ENCODE data around the gene ANKRD9. TPM values are rescaled to one million over a fixed set of nuclear protein-coding genes. Genes with fewer than 3 reads are reported as not detected.

Gene ANKRD9
- total and polyA plus RNA-seq, 2 of the 13 experiments (the other 11 are each of a cell fraction or from before 2014, with no cell fraction given), result 10.0 to 15.0 TPM

- Histone ChIP-seq H3K27me3 (ENCODE audit: control insufficient read depth in 1 of 2, insufficient read depth in 2 of 2, low read length in 2 of 2) (no peaks in the 10 kb centered on the region; a peak in 1 of 5 replicates), H4K20me1 (ENCODE audit: insufficient read depth, low read length) (no peaks in the 10 kb centered on the region), H3K4me2 (ENCODE audit: low read depth, low read length) (no peak overlapping the region), H2AFZ (ENCODE audit: low read length) (no peak overlapping the region), H3K4me3 (replicated peaks in 1 of 3; ENCODE audit: insufficient read depth in 1 of 3, low read depth in 2 of 3, low read length in 3 of 3) (no peak overlapping the region), H3K9ac (ENCODE audit: insufficient read depth, low read depth, low read length) (no peak overlapping the region), H3K4me1 (ENCODE audit: insufficient read depth, low read length) (peaks cover 26% of the 10 kb centered on the region), H3K79me2 (ENCODE audit: insufficient read depth, low read length) (no peaks in the 10 kb centered on the region), H3K9me3 (ENCODE audit: low read length) (no peaks in the 10 kb centered on the region), H3K36me3 (replicated peaks in 1 of 2; ENCODE audit: control insufficient read depth in 1 of 2, insufficient read depth in 2 of 2, low read length in 2 of 2) (no peaks in the 10 kb centered on the region), H3K27ac (ENCODE audit: extremely low read length, insufficient read depth, low read length) (no peak overlapping the region)
- intact Hi-C loops (cut with micrococcal nuclease; ENCODE audit: unreplicated experiment), result no loop called here
- ChIA-PET POLR2A (no interaction called here), CTCF (ENCODE audit: low intra/inter-chr PET ratio, low total read pairs) (no interaction called here)
- DNase-seq (ENCODE audit: low spot score) (no peak), FAIRE-seq (no peak), ATAC-seq (no peak)
- WGBS (ENCODE audit: low lambda C conversion rate), result 100% methylated on average over 4 of the region's 14 CpGs
- BruUV-seq (replicated peaks), result no TSS peak
- in situ Hi-C loops (cut with HindIII; ENCODE audit: extremely low pct_ligation_motif_present, low pct_unique_long_range_greater_than_20kb), result no loop called here
- TF ChIP-seq ZNF431 (CRISPR knock-in tag; IDR thresholded peaks at IDR 0.05; ENCODE audit: borderline replicate concordance, low read depth) (no peak), ZNF350 (CRISPR knock-in tag; IDR thresholded peaks at IDR 0.05; ENCODE audit: borderline replicate concordance, low read depth) (no peak), ZNF260 (CRISPR knock-in tag; IDR thresholded peaks at IDR 0.05; ENCODE audit: borderline replicate concordance, low read depth) (no peak), ZFP36 (IDR thresholded peaks at IDR 0.05; ENCODE audit: borderline replicate concordance, low read depth, low read length, partially characterized antibody) (no peak), ZNF691 (CRISPR knock-in tag; IDR thresholded peaks at IDR 0.05; ENCODE audit: borderline replicate concordance, low read depth) (no peak), HNF1A (IDR thresholded peaks at IDR 0.05; ENCODE audit: low read depth) (no peak), HNF1A (CRISPR knock-in tag; IDR thresholded peaks at IDR 0.05; ENCODE audit: borderline replicate concordance) (0 out of 2 replicates have a peak, but pooled peaks have one; percentile 23), AGO2 (optimal IDR thresholded peaks at IDR 0.05; ENCODE audit: low read depth, low read length) (peak; percentile 50), PITX1 (CRISPR knock-in tag; IDR thresholded peaks at IDR 0.05) (no peak), MTA1 (CRISPR knock-in tag; IDR thresholded peaks at IDR 0.05; ENCODE audit: borderline replicate concordance) (no peak), MNT (IDR thresholded peaks at IDR 0.05) (no peak), RORA (CRISPR knock-in tag; IDR thresholded peaks at IDR 0.05) (no peak)
These were observed 46.6 kb upstream of the ANKRD9 start for GRCh38 chr14:102556098-102556677.
